Thyroid gland (tissue), 4 donors: Measurements from ENCODE around the gene MMP24.

ENCODE experiments used
- CTCF ChIP-seq, 6 experiments: fragments of 200-600 bp in 3 of 6; fragments of 450-650 bp in 3 of 6; sonication (generic) in 3 of 6; IDR thresholded peaks; one replicate each; pipeline ENCODE4 v1.5.1; 2016 to 2019; ENCODE audit warnings: antibody characterized with exemption in 6 of 6, mild to moderate bottlenecking in 2 of 6, inconsistent platforms in 1 of 6, moderate library complexity in 1 of 6
- POLR2A ChIP-seq, 2 donors: fragments of 450-650 bp; IDR thresholded peaks; one replicate each; pipeline ENCODE4 v1.6.1; 2017; ENCODE audit warnings: antibody characterized with exemption in 2 of 2, mild to moderate bottlenecking in 2 of 2, moderate library complexity in 1 of 2

GRCh38 chr20:35180266-35180665, 46.2 kb upstream of the MMP24 start:
- TF ChIP-seq POLR2A (IDR thresholded peaks at IDR 0.05) = no peak
- TF ChIP-seq CTCF (IDR thresholded peaks at IDR 0.05) = no peak
